ENCODE results near the gene GATA6. TPM values are rescaled to one million over a fixed set of nuclear protein-coding genes. Genes with fewer than 3 reads are reported as not detected.

The GATA6 gene
- total RNA-seq, 1 donor from 2014 or later: 89.3 TPM

DNA sequence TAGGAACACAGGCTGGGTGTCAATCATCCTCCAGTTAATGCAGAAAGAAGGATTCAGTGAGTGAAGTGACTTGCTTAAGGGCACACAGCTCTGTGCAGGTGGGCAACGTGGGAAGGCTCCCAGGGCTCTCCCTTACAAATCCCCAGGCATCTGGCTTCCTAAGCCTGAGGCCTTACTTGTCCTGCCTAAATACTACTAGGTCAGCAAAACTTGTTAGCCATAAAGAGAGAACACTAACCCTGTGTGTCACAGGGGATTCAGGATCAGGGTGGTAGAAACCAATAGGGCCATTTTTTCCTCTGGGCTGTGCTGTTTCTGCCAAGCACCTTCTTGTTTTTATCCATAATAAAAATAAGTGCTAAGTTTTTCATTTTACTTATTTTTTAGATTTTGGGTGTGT lies 55.0 kb downstream of the GATA6 start:
- Histone ChIP-seq H3K4me3 (no peak overlapping the region), H3K27ac (no peak overlapping the region), H3K4me1 (peaks cover 2% of the 10 kb centered on the region in 2 donors), H3K27me3 (no peaks in the 10 kb centered on the region), H3K36me3 (no peaks in the 10 kb centered on the region), H3K9me3 (no peaks in the 10 kb centered on the region)
- DNase-seq (ENCODE audit: low spot score in 2 of 2): no peak
- intact Hi-C loops (cut with DNase I): loop anchor here (5.0 kb wide), 1 partner anchor 63 kb away; no protein-coding TSS in a partner anchor
- TF ChIP-seq CTCF (IDR thresholded peaks at IDR 0.05): no peak

DNA sequence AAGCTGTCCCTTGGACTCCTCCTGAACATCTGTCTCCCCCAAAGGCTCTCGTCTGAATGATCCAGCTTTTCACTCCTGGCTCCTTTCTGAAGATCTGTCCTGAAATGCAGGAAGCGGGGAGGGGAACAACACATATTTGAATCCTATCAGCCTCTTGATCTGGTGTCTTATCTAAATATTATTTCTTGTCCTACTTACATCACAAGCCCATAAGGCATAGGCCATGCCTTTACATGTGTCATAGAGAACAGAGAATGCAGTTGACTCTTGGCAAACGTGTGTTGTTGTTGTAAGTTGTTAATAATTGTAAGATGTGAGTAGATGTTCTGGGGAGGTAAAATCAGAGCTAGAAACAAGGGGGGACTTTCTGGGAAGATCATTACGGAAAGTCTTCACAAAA lies 57.4 kb downstream of the GATA6 start:
- Histone ChIP-seq H3K27me3 (no peaks in the 10 kb centered on the region), H3K4me3 (no peak overlapping the region), H3K9me3 (no peaks in the 10 kb centered on the region), H3K36me3 (no peaks in the 10 kb centered on the region), H3K4me1 (peaks cover 2% of the 10 kb centered on the region in 2 donors), H3K27ac (no peak overlapping the region)
- no peak for TF ChIP-seq CTCF (IDR thresholded peaks at IDR 0.05)
- intact Hi-C loops (cut with DNase I): no loop called here
- DNase-seq (ENCODE audit: low spot score in 2 of 2): no peak

GRCh38 chr18:22228976-22229375 lies 59.6 kb downstream of the GATA6 start:
- no peaks in the 10 kb centered on the region for H3K9me3 ChIP-seq
- no peak for TF ChIP-seq CTCF (IDR thresholded peaks at IDR 0.05)
- H3K27ac ChIP-seq: no peak overlapping the region
- H3K27me3 ChIP-seq: no peaks in the 10 kb centered on the region
- no peaks in the 10 kb centered on the region for H3K4me1 ChIP-seq
- H3K4me3 ChIP-seq: no peak overlapping the region
- no peak for DNase-seq (ENCODE audit: low spot score in 2 of 2)
- intact Hi-C loops (cut with DNase I): no loop called here
- H3K36me3 ChIP-seq: no peaks in the 10 kb centered on the region

GRCh38 chr18:22229456-22230124 lies 60.2 kb downstream of the GATA6 start:
- H3K4me1 ChIP-seq: no peaks in the 10 kb centered on the region
- TF ChIP-seq CTCF (IDR thresholded peaks at IDR 0.05): no peak
- DNase-seq (ENCODE audit: low spot score in 2 of 2): no peak
- no peak overlapping the region for H3K4me3 ChIP-seq
- no peak overlapping the region for H3K27ac ChIP-seq
- intact Hi-C loops (cut with DNase I): no loop called here
- H3K27me3 ChIP-seq: no peaks in the 10 kb centered on the region
- H3K9me3 ChIP-seq: no peaks in the 10 kb centered on the region
- no peaks in the 10 kb centered on the region for H3K36me3 ChIP-seq

DNA sequence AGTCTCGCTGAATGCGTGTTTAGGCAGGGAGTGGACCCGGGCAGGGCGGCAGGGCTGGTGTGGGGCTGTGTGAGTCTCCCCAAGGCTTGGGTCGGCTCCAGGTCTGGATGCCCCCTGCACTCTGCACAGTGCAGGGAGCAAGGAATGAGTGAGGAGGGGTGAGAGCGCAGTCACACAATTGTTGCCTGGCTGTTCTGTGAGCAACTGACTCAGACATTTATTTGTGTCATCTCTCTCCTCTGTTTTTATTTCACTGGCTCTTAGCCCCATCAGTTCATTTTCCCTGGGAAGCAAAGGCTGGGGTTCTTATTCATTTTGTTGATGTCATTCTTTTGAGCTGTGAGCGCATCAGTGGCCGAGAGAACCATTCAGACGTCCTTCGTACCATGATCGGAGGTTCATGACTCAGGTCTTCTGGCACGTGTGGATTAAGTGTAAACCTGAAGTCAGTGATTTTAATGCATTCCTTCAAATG lies 61.1 kb downstream of the GATA6 start:
- no peak for DNase-seq (ENCODE audit: low spot score in 2 of 2)
- H3K27me3 ChIP-seq: no peaks in the 10 kb centered on the region
- no peaks in the 10 kb centered on the region for H3K9me3 ChIP-seq
- no peaks in the 10 kb centered on the region for H3K4me1 ChIP-seq
- no peaks in the 10 kb centered on the region for H3K36me3 ChIP-seq
- TF ChIP-seq CTCF (IDR thresholded peaks at IDR 0.05): no peak
- intact Hi-C loops (cut with DNase I): no loop called here
- no peak overlapping the region for H3K4me3 ChIP-seq
- no peak overlapping the region for H3K27ac ChIP-seq

Data from ascending aorta (tissue), 2 donors.